Muscle of back (tissue), 10 donors: ENCODE results near the gene SOX13. TPM values are rescaled to one million over a fixed set of nuclear protein-coding genes. Genes with fewer than 3 reads are reported as not detected.

Source experiments
- polyA plus RNA-seq, 10 donors: library from polyadenylated mRNA; unstranded; fragments of 120-200 nt; gene quantifications; one replicate each; pipeline ENCODE4 v1.2.1, GENCODE V29; 2013; ENCODE audit not compliant: insufficient read length in 10 of 10

The SOX13 gene
- polyA plus RNA-seq, 10 donors = 14.7 to 23.0 (median 18.1) TPM

Other genes with a start within 250 kb of the SOX13 start
- gene SNRPE, start 211.5 kb upstream of the SOX13 start, polyA plus RNA-seq = 100 to 1,000 TPM; 145 to 238 (median 176) TPM
- 1 to 10 TPM; 1.8 to 5.4 (median 3.0) TPM for gene ETNK2, start 78.9 kb downstream of the SOX13 start, polyA plus RNA-seq
- gene REN, start 93.2 kb downstream of the SOX13 start, polyA plus RNA-seq = under 1 TPM in 2 of 10 donors, not detected in 8; 0.18 to 0.20 TPM
- gene KISS1, start 123.4 kb downstream of the SOX13 start, polyA plus RNA-seq = 1 to 10 TPM in 3 of 10 donors, under 1 TPM in 6, not detected in 1; 0.49 to 4.5 (median 0.81) TPM
- under 1 TPM in 1 of 10 donors, not detected in 9; 0.20 TPM for gene GOLT1A, start 140.9 kb downstream of the SOX13 start, polyA plus RNA-seq